OCI-LY1 (cell line): Measurements from ENCODE around the gene ITGB3.
A peak's percentile ranks its signal among the peaks of the same experiment; 100 is the strongest.

Experiments
- H2AFZ ChIP-seq: fragments of 200-600 bp; sonication (generic), shearing (Covaris generic); 2 replicates; pipeline ENCODE4 v1.6.0; 2014; ENCODE audit warnings: antibody characterized with exemption, mild to moderate bottlenecking, low read length
- H3F3A ChIP-seq: fragments of 200-600 bp; sonication (generic), shearing (Covaris generic); 2 replicates; pipeline ENCODE4 v1.6.0; 2014; ENCODE audit warnings: mild to moderate bottlenecking, antibody characterized with exemption, low read length, moderate library complexity; ENCODE audit not compliant: insufficient read depth
- H3K27ac ChIP-seq: fragments of 200-600 bp; sonication (generic); 2 replicates; pipeline ENCODE4 v1.5.1; 2014; ENCODE audit warnings: low read length, mixed run types, mild to moderate bottlenecking, low read depth; ENCODE audit not compliant: poor library complexity, severe bottlenecking
- H3K27me3 ChIP-seq: fragments of 200-600 bp; sonication (generic); 2 replicates; pipeline ENCODE4 v1.6.0; 2014; ENCODE audit warnings: antibody characterized with exemption, mild to moderate bottlenecking, low read length, moderate library complexity; ENCODE audit not compliant: insufficient read depth
- H3K36me3 ChIP-seq: fragments of 200-600 bp; sonication (generic); 2 replicates; pipeline ENCODE4 v1.6.1; 2014; ENCODE audit warnings: mild to moderate bottlenecking, antibody characterized with exemption, low read length, moderate library complexity, mixed read lengths; ENCODE audit not compliant: insufficient read depth
- H3K4me1 ChIP-seq: fragments of 200-600 bp; sonication (generic); 2 replicates; pipeline ENCODE4 v1.5.1; 2014; ENCODE audit warnings: mild to moderate bottlenecking, low read length, moderate library complexity; ENCODE audit not compliant: insufficient read depth, severe bottlenecking
- H3K4me2 ChIP-seq: fragments of 200-600 bp; sonication (generic), shearing (Covaris generic); 2 replicates; pipeline ENCODE4 v1.6.1; 2014; ENCODE audit warnings: low read length
- H3K4me3 ChIP-seq: fragments of 200-600 bp; sonication (generic); 2 replicates; pipeline ENCODE4 v1.5.1; 2014; ENCODE audit warnings: low read length, low read depth, mild to moderate bottlenecking, mixed read lengths; ENCODE audit not compliant: poor library complexity, severe bottlenecking
- H3K79me2 ChIP-seq: fragments of 200-600 bp; shearing (Covaris generic); 2 replicates; pipeline ENCODE4 v1.6.1; 2016; ENCODE audit warnings: mixed run types, low read length, mixed read lengths; ENCODE audit not compliant: insufficient read depth
- H3K9ac ChIP-seq: fragments of 200-600 bp; sonication (generic), shearing (Covaris generic); 2 replicates; pipeline ENCODE4 v1.6.1; 2014; ENCODE audit warnings: mild to moderate bottlenecking, low read length, mixed read lengths
- H3K9me2 ChIP-seq: fragments of 200-600 bp; sonication (generic), shearing (Covaris generic); 2 replicates; pipeline ENCODE4 v1.6.1; 2014; ENCODE audit warnings: low read depth, mild to moderate bottlenecking, low read length, mixed read lengths
- H3K9me3 ChIP-seq: fragments of 200-600 bp; shearing (Covaris generic); 2 replicates; pipeline ENCODE4 v1.6.1; 2014; ENCODE audit warnings: low read length, mixed read lengths
- H4K20me1 ChIP-seq: fragments of 200-600 bp; sonication (generic), shearing (Covaris generic); 2 replicates; pipeline ENCODE4 v1.6.0; 2016; ENCODE audit warnings: mild to moderate bottlenecking, low read length; ENCODE audit not compliant: insufficient read depth
- CTCF ChIP-seq: fragments of 200-600 bp; sonication (generic), shearing (Covaris generic); IDR thresholded peaks from 2 replicates; pipeline ENCODE4 v1.5.1; 2017; ENCODE audit warnings: mild to moderate bottlenecking, antibody characterized with exemption, low read length, moderate library complexity, mixed read lengths
- EZH2 ChIP-seq: fragments of 200-600 bp; sonication (generic), shearing (Covaris generic); IDR thresholded peaks from 2 replicates; pipeline ENCODE4 v1.8.0; 2017; ENCODE audit warnings: borderline replicate concordance, mixed run types, mild to moderate bottlenecking, antibody characterized with exemption, low read length, moderate library complexity, mixed read lengths

The ITGB3 gene

GRCh38 chr17:47205419-47205963 lies 48.1 kb upstream of the ITGB3 start:
- Histone ChIP-seq H3K9ac (peak overlapping the region; percentile 68), H3K9me3 (no peaks in the 10 kb centered on the region), H3K4me3 (peak overlapping the region; percentile 51), H3K27ac (peak overlapping the region; percentile 99), H3K4me2 (peak overlapping the region; percentile 75), H3K27me3 (no peaks in the 10 kb centered on the region), H3K79me2 (no peaks in the 10 kb centered on the region), H3F3A (peaks cover 7% of the 10 kb centered on the region), H3K9me2 (no peaks in the 10 kb centered on the region), H2AFZ (no peak overlapping the region), H3K4me1 (peaks cover 66% of the 10 kb centered on the region), H3K36me3 (no peaks in the 10 kb centered on the region), H4K20me1 (no peaks in the 10 kb centered on the region)
- no peak for TF ChIP-seq CTCF
- TF ChIP-seq EZH2 = no peak

GRCh38 chr17:47207143-47208067 lies 46.2 kb upstream of the ITGB3 start:
- no peaks in the 10 kb centered on the region for H3K79me2 ChIP-seq
- peaks cover 7% of the 10 kb centered on the region for H3F3A ChIP-seq
- no peaks in the 10 kb centered on the region for H3K9me3 ChIP-seq
- H3K27me3 ChIP-seq = no peaks in the 10 kb centered on the region
- H4K20me1 ChIP-seq = no peaks in the 10 kb centered on the region
- H3K27ac ChIP-seq = peak overlapping the region; percentile 99
- H3K9me2 ChIP-seq = no peaks in the 10 kb centered on the region
- no peak overlapping the region; the same call in 1 of the 2 replicates for H3K4me2 ChIP-seq
- no peak overlapping the region for H3K4me3 ChIP-seq
- H3K9ac ChIP-seq = peak overlapping the region; percentile 14; the same call in 1 of the 2 replicates
- TF ChIP-seq CTCF (no peak), EZH2 (no peak)
- H3K36me3 ChIP-seq = no peaks in the 10 kb centered on the region
- no peak overlapping the region for H2AFZ ChIP-seq
- peaks cover 62% of the 10 kb centered on the region for H3K4me1 ChIP-seq

- H3K4me2 ChIP-seq = no peak within 1 kb of the TSS
- no peaks in the 10 kb centered on the region for H3K36me3 ChIP-seq
- no peak within 1 kb of the TSS; the same call in 1 of the 2 replicates for H3K9ac ChIP-seq
- no peaks in the 10 kb centered on the region for H3K27me3 ChIP-seq
- no peaks in the 10 kb centered on the region for H4K20me1 ChIP-seq
- no peak within 1 kb of the TSS for H2AFZ ChIP-seq
- peaks cover 7% of the 10 kb centered on the region for H3F3A ChIP-seq
- peaks cover 55% of the 10 kb centered on the region for H3K4me1 ChIP-seq
- no peaks in the 10 kb centered on the region for H3K9me3 ChIP-seq
- no peaks in the 10 kb centered on the region for H3K9me2 ChIP-seq
- H3K79me2 ChIP-seq = no peaks in the 10 kb centered on the region
- peak within 1 kb of the TSS; percentile 99 for H3K27ac ChIP-seq
- no peak within 1 kb of the TSS for H3K4me3 ChIP-seq
- TF ChIP-seq EZH2 (no peak), CTCF (no peak)
Measured at GRCh38 chr17:47208744-47209488, 44.7 kb upstream of the ITGB3 start, which contains the start of gene MYL4. Gene MYL4 (plus strand): TSS chr17:47209348. CDS start chr17:47209423, 75 bp downstream.
